Heart left ventricle (tissue), 16 donors: Measurements from ENCODE around the gene GRM8. TPM values are rescaled to one million over a fixed set of nuclear protein-coding genes. Genes with fewer than 3 reads are reported as not detected.

ENCODE experiments used
- ATAC-seq, 4 donors: fragments of 200-7000 bp; cut with Tn5 transposase; one replicate each; pipeline ENCODE4 v1.9.1; 2020 to 2022; ENCODE audit warnings: moderate library complexity in 4 of 4, mild to moderate bottlenecking in 3 of 4, moderate number of reproducible peaks in 1 of 4
- DNase-seq, 5 donors: peaks; one replicate each; pipeline ENCODE4 v3.0.0-alpha.2; 2020
- H3K27ac ChIP-seq, 12 donors: fragments of 200-600 bp; sonication (generic) in 4 of 12; one replicate each; pipeline versions ENCODE4 v1.5.0 to v1.8.0; 2016 to 2022; ENCODE audit warnings: mild to moderate bottlenecking in 2 of 12
- H3K27me3 ChIP-seq, 9 donors: fragments of 200-600 bp; sonication (generic) in 2 of 9; one replicate each; pipeline versions ENCODE4 v1.5.1 to v1.8.0; 2016 to 2022; ENCODE audit warnings: mild to moderate bottlenecking in 3 of 9
- H3K36me3 ChIP-seq, 9 donors: fragments of 200-600 bp; sonication (generic) in 2 of 9; one replicate each; pipeline versions ENCODE4 v1.5.0 to v1.8.0; 2018 to 2022; ENCODE audit warnings: mild to moderate bottlenecking in 2 of 9
- H3K4me1 ChIP-seq, 12 donors: fragments of 200-600 bp; sonication (generic) in 4 of 12; one replicate each; pipeline versions ENCODE4 v1.5.0 to v1.8.0; 2016 to 2022; ENCODE audit warnings: mild to moderate bottlenecking in 3 of 12
- H3K4me3 ChIP-seq, 12 donors: fragments of 200-600 bp; sonication (generic) in 4 of 12; one replicate each; pipeline versions ENCODE4 v1.5.0 to v1.8.0; 2017 to 2022; ENCODE audit warnings: mild to moderate bottlenecking in 9 of 12, moderate library complexity in 4 of 12
- H3K9me3 ChIP-seq, 12 donors: fragments of 200-600 bp; sonication (generic) in 4 of 12; one replicate each; pipeline versions ENCODE4 v1.5.0 to v1.8.0; 2016 to 2022; ENCODE audit warnings: mild to moderate bottlenecking in 1 of 12
- CTCF ChIP-seq, 12 donors: fragments of 200-600 bp; sonication (generic) in 4 of 12; IDR thresholded peaks; one replicate each; pipeline versions ENCODE4 v1.5.0 to v1.8.0; 2018 to 2022; ENCODE audit warnings: antibody characterized with exemption in 12 of 12, mild to moderate bottlenecking in 5 of 12
- POLR2A ChIP-seq, 2 donors: fragments of 450-650 bp; IDR thresholded peaks; one replicate each; pipeline ENCODE4 v1.6.1; 2017; ENCODE audit warnings: antibody characterized with exemption in 2 of 2, mild to moderate bottlenecking in 2 of 2, moderate library complexity in 2 of 2
- WGBS, 4 donors: extraction: QIAGEN DNeasy Blood & Tissue Kit in 2 of 4; methylation state at CpG; one replicate each; pipeline versions ENCODE4 v1.1.5 to v1.1.7; 2013 to 2018; 5-methylcytosine and 5-hydroxymethylcytosine counted together
- intact Hi-C, 10 donors: fragments of 100-400 bp; cut with DNase I; formaldehyde crosslinking; loops; one replicate each; pipeline versions ENCODE4 v1.11.1 to v1.14.2; 2022
- polyA plus RNA-seq, 2 donors: library from polyadenylated mRNA; stranded (reverse); fragments of 200-250 nt; gene quantifications; one replicate each; pipeline ENCODE4 v1.2.3, GENCODE V29; 2013
- total RNA-seq, 9 donors: library from RNA; depleted of rRNA in 2 of 9; stranded (reverse); fragments of >200 nt in 2 of 9; fragmentation: NEBNext Ultra II Directional in 3 of 9; extraction: Animal tissue kit (Norgen Biotek cat#: 25700) in 3 of 9; gene quantifications; one replicate each; pipeline versions ENCODE4 v1.1.0 to v1.2.4, GENCODE V29; 2016 to 2023
- donor health status: ischemic (EF 13 %, LVEDD 7.1; RV severe dilation, severe dysfunction).
- donor health status: healthy with polysubstance abuse.
- donor health status: DM: no; HTN: yes; CAD: no.
- donor health status: DM: no; HTN: no; CAD: no.
- donor health status: ischemic (EF 25% LVEDD 6.9; RV normal size, moderate dysfunction).
- donor health status: ischemic (EF 25% LVEDD 5.7; RV mildly dilated, moderate dysfunction).
- donor health status: healthy.
- donor health status: DM: yes; HTN: yes; CAD: no.
- donor health status: ischemic (EF 35%, LVEDD 5.7; RV mildly dilated, moderate dysfunction).
- donor health status: nonischemic (EF 11% LVEDD 7.7; RV severe dilation, severe dysfunction).
- donor health status: DM: yes; HTN: yes; CAD: no.
- donor health status: PGD.
- donor health status: ischemic (EF 29% LVEDD 5.4; RV normal size, mild dysfunction).
- donor health status: nonischemic (EF 23%, LVEDD 6.1; RV moderate dilation, normal function).

GRM8 gene
- total and polyA plus RNA-seq, 11 donors = 0.21 to 0.75 (median 0.32) TPM; not detected in 5

- no peaks in the 10 kb centered on the region for H3K4me1 ChIP-seq
- H3K36me3 ChIP-seq = no peaks in the 10 kb centered on the region
- no peaks in the 10 kb centered on the region for H3K27me3 ChIP-seq
- DNase-seq (no peak), ATAC-seq (no peak)
- intact Hi-C loops = no loop called here
- no peak overlapping the region for H3K4me3 ChIP-seq
- 84 to 89% (median 86%) methylated on average over 2 of the region's 2 CpGs for WGBS, 4 donors
- H3K9me3 ChIP-seq = no peaks in the 10 kb centered on the region
- H3K27ac ChIP-seq = no peak overlapping the region
- TF ChIP-seq CTCF (IDR thresholded peaks at IDR 0.05) = no peak
- no peak for TF ChIP-seq POLR2A (IDR thresholded peaks at IDR 0.05)
Observed at GRCh38 chr7:126525906-126526305, 726.8 kb downstream of the GRM8 start.

- no peak for TF ChIP-seq CTCF (IDR thresholded peaks at IDR 0.05)
- TF ChIP-seq POLR2A (IDR thresholded peaks at IDR 0.05) = no peak
- DNase-seq (no peak), ATAC-seq (no peak)
- H3K4me1 ChIP-seq = no peaks in the 10 kb centered on the region
- no peak overlapping the region for H3K27ac ChIP-seq
- WGBS, 4 donors = 68 to 88% (median 82%) methylated on average over 1 of the region's 1 CpG
- no peaks in the 10 kb centered on the region for H3K36me3 ChIP-seq
- H3K9me3 ChIP-seq = no peaks in the 10 kb centered on the region
- intact Hi-C loops = no loop called here
- no peak overlapping the region for H3K4me3 ChIP-seq
- no peaks in the 10 kb centered on the region for H3K27me3 ChIP-seq
Observed at GRCh38 chr7:126524967-126525366, 727.8 kb downstream of the GRM8 start.

GRCh38 chr7:126511046-126511445, 741.7 kb downstream of the GRM8 start:
- H3K4me1 ChIP-seq = no peaks in the 10 kb centered on the region
- WGBS, 4 donors = 49 to 83% (median 67%) methylated on average over 2 of the region's 2 CpGs
- no peak overlapping the region for H3K27ac ChIP-seq
- H3K4me3 ChIP-seq = no peak overlapping the region
- DNase-seq = no peak
- no peaks in the 10 kb centered on the region for H3K36me3 ChIP-seq
- intact Hi-C loops = no loop called here
- no peaks in the 10 kb centered on the region for H3K27me3 ChIP-seq
- peaks cover 0 to 8% (median 0%) of the 10 kb centered on the region in 12 donors for H3K9me3 ChIP-seq
- ATAC-seq = no peak
- TF ChIP-seq POLR2A (IDR thresholded peaks at IDR 0.05) (no peak), CTCF (IDR thresholded peaks at IDR 0.05) (no peak)

GRCh38 chr7:126501617-126502016, 751.1 kb downstream of the GRM8 start:
- peaks cover 0 to 3% (median 0%) of the 10 kb centered on the region in 12 donors for H3K4me1 ChIP-seq
- TF ChIP-seq CTCF (IDR thresholded peaks at IDR 0.05) (no peak), POLR2A (IDR thresholded peaks at IDR 0.05) (no peak)
- no peak for ATAC-seq
- intact Hi-C loops = no loop called here
- no peaks in the 10 kb centered on the region for H3K36me3 ChIP-seq
- H3K27me3 ChIP-seq = no peaks in the 10 kb centered on the region
- DNase-seq = no peak
- no peak overlapping the region for H3K27ac ChIP-seq
- no peaks in the 10 kb centered on the region for H3K9me3 ChIP-seq
- no peak overlapping the region for H3K4me3 ChIP-seq
- 74 to 93% (median 83%) methylated on average over 2 of the region's 2 CpGs for WGBS, 4 donors
